Caki2 (cell line): ENCODE data around the gene ANKRD29. TPM values are rescaled to one million over a fixed set of nuclear protein-coding genes. Genes with fewer than 3 reads are reported as not detected.

Experiments
- DNase-seq: peaks from one replicate; pipeline ENCODE4 v3.0.0-alpha.2; 2015; ENCODE audit warnings: low read depth
- in situ Hi-C: cut with HindIII; loops from 2 replicates; pipeline ENCODE4 v1.10.0; 2016; ENCODE audit warnings: low sequenced_read_pairs, low pct_unique_long_range_greater_than_20kb, mixed read lengths
- total RNA-seq: library from RNA; depleted of rRNA; stranded (reverse); fragments of >200 nt; shearing (Covaris generic); gene quantifications from 2 replicates; pipeline ENCODE4 v1.2.3, GENCODE V29; 2014; ENCODE audit warnings: low replicate concordance; rRNA removed

Gene ANKRD29
- total RNA-seq, 1 experiment from 2014 or later: 0.71 TPM

DNA sequence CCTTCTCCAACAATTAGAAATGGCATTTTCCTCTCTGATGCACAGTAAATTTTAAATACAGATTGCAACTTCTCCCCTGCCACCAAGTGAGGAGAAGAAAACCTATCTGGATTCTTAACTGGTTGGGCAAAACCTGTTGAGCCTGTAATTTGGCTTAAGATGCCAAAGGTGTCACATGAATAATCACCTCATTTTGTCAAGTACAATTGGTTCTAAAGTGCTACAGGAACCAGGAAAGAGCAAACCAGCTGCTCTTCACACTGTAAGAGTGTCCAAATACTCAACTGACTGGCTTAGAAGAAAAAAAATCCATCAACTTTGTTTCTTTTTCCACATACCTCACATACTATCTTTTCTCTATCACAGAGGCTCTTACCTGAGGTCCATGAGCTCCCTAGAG lies 111.8 kb downstream of the ANKRD29 start:
- no peak for DNase-seq
- in situ Hi-C loops: no loop called here

Other genes starting within 250 kb of the ANKRD29 start
- 25.9 and 26.1 TPM in 2 replicates for gene RIOK3, start 209.6 kb downstream of the ANKRD29 start, total RNA-seq
- gene RMC1, start 159.4 kb downstream of the ANKRD29 start, total RNA-seq: 10.8 and 31.7 TPM in 2 replicates
- gene NPC1, start 76.4 kb downstream of the ANKRD29 start, total RNA-seq: 33.6 and 37.9 TPM in 2 replicates
- gene LAMA3, start 26.5 kb upstream of the ANKRD29 start, total RNA-seq: 19.2 and 26.7 TPM in 2 replicates